NCI-H526 (cell line): ENCODE measurements around the gene EGFR.

Experiments used
- DNase-seq, 2 experiments: peaks; one replicate each; lab custom pipeline; 2025; lab: John Stamatoyannopoulos, UW

The EGFR gene

DNA sequence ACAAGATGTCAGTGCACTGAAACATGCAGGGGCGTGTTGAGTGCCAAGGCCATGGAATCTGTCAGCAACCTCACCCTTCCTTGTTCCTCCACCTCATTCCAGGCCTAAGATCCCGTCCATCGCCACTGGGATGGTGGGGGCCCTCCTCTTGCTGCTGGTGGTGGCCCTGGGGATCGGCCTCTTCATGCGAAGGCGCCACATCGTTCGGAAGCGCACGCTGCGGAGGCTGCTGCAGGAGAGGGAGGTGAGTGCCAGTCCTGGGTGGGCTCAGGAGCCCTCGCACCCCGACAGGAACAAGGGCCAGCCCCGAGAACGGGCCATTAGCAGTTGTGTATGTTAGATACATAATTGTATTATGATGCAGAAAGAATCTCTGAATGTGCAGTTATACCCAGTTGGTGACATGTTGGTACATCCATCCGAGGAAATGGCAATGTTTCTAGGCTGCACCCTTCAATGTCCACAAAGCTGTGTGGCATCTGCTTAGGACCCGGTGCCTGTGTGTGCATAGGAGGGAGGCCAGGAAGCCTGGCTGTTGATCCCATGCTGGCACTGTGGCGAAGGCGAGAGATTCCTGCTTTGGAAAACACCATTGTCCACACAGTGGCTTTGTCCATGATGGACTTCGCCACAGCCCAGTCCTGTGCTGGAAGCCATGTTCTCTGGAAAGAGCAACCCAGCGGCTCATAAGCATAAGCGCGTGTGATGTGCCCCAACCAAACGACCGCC lies 154.2 kb downstream of the EGFR start:
- DNase-seq = no peak

DNA sequence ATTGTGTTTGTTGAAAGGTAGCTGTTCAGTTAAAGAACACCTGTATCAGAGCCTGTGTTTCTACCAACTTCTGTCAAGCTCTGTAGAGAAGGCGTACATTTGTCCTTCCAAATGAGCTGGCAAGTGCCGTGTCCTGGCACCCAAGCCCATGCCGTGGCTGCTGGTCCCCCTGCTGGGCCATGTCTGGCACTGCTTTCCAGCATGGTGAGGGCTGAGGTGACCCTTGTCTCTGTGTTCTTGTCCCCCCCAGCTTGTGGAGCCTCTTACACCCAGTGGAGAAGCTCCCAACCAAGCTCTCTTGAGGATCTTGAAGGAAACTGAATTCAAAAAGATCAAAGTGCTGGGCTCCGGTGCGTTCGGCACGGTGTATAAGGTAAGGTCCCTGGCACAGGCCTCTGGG lies 154.9 kb downstream of the EGFR start:
- no peak for DNase-seq

DNA sequence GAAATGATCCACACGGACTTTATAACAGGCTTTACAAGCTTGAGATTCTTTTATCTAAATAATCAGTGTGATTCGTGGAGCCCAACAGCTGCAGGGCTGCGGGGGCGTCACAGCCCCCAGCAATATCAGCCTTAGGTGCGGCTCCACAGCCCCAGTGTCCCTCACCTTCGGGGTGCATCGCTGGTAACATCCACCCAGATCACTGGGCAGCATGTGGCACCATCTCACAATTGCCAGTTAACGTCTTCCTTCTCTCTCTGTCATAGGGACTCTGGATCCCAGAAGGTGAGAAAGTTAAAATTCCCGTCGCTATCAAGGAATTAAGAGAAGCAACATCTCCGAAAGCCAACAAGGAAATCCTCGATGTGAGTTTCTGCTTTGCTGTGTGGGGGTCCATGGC lies 155.6 kb downstream of the EGFR start:
- DNase-seq = no peak

- DNase-seq = no peak
Observed at GRCh38 chr7:55174856-55175255, 156.0 kb downstream of the EGFR start.

GRCh38 chr7:55177068-55177530 lies 158.3 kb downstream of the EGFR start:
- DNase-seq = no peak

GRCh38 chr7:55177589-55178261 lies 158.9 kb downstream of the EGFR start:
- no peak for DNase-seq

DNA sequence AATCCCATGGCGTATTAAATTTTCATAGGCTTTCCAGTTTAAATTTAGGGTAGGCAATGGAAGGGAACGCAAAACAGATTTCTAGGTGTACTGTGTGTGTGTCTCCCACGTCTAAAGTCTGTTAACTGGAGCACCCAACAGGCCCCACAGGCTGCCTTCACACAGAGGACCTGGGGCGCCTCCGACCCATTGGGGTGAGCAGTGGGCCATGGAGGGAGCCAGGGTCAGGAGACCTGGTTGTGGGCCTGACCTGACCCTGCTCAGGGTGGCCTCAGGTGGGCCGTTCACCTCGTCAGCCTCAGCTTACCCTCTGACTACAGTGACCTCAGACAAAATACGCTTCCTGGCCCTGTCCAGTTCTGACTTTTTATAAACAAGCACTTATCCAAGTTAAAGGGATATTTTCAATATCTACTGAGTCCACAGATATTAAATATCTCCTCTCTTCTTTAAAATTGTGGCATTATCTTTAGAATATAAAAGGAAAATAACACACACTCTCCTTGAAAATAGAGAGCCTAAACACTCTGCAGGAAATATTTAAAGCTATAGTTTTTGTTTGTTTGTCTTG lies 159.6 kb downstream of the EGFR start:
- DNase-seq = no peak

DNA sequence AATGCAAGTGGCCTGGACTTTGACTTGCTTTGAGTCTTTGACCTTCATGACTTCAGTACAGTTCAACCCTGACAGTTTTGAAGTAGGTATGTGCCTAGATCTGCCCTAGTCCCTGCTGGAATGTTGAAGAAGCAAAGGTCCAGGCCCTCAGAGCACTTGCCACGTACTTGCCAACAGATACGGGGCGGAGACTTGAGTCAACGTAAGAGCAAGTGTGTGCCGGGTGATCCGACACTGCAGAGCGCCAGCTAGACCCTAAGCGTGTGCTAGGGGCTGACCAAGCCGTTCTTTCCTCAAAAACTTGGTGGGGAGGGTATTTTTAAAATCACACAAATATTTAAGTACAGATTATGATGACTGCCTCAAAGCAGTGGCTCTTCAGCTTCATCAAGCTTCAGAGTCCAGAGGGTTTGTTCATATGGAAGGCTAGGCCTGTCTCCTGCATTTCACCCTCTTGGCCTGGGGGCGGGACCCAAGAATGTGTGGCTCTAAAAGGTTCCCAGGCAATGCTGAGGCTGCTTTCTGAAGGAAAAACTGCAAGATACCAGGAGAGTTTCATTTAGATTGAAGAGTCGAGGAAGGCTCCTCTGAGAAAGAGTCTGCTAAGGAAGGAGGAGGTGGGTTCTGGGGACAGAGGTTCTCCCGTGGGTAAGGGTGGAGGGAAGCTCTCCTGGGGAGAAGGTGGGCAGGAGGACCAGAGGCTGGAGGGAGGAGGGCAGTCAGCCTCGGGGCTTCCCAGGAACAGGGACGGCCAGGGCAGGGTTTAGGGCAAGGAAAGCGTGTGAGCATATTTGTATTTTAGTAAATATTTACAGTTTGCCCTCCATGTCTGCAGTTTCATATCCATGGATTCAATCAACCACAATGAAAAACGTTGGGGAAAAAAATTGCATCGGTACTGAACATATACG lies 160.3 kb downstream of the EGFR start:
- no peak for DNase-seq

- no peak for DNase-seq
Observed at GRCh38 chr7:55179931-55180682, 161.3 kb downstream of the EGFR start.

- DNase-seq = no peak
Observed at GRCh38 chr7:55180963-55181542, 162.2 kb downstream of the EGFR start.

DNA sequence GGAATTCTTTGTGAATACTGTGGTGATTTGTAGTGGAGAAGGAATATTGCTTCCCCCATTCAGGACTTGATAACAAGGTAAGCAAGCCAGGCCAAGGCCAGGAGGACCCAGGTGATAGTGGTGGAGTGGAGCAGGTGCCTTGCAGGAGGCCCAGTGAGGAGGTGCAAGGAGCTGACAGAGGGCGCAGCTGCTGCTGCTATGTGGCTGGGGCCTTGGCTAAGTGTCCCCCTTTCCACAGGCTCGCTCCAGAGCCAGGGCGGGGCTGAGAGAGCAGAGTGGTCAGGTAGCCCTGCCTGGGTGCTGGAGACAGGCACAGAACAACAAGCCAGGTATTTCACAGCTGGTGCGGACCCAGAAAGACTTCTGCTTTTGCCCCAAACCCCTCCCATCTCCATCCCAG lies 162.9 kb downstream of the EGFR start:
- DNase-seq = no peak

GRCh38 chr7:55183897-55184296 lies 165.1 kb downstream of the EGFR start:
- no peak for DNase-seq

- no peak for DNase-seq
Observed at GRCh38 chr7:55185321-55185802, 166.5 kb downstream of the EGFR start.

- DNase-seq = no peak
Observed at GRCh38 chr7:55185941-55186609, 167.3 kb downstream of the EGFR start.

DNA sequence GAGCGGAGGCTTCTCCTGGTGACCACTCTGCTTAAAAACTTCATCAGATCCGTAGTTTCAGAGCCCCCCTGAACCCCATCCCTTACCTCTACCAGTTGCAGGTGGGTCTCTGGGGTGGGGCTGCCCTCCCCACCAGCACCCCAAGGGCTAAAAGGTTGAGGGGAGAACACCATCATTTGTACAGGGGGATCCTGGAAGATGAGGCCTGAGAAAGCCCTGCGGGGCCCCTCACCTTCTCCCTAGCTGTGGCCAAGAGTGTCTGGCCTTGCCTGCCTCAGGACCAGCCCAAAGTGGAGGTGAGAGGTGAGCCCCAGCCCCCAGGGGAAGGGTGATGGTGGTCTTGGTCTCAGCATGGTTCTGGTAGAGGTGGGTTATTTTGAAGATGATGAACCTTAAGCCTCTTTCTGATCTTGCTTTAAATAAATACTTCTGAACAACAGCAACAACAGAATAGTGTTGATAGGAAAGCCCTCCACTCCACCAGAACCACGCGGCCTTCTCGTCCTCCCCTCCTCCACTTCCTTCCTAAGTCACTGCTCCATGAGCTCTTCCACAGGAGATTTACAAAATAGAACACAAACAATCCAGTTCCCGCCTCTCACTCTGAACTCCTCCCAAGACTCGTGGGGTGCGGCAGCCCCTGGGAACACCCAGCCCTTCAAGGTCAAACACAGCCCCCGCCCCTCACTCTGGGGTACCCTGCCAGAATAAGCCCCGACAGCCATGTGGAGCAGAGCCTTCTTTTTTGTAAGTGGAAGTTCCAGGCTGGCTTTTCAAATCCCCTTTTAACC lies 169.1 kb downstream of the EGFR start:
- DNase-seq = no peak

DNA sequence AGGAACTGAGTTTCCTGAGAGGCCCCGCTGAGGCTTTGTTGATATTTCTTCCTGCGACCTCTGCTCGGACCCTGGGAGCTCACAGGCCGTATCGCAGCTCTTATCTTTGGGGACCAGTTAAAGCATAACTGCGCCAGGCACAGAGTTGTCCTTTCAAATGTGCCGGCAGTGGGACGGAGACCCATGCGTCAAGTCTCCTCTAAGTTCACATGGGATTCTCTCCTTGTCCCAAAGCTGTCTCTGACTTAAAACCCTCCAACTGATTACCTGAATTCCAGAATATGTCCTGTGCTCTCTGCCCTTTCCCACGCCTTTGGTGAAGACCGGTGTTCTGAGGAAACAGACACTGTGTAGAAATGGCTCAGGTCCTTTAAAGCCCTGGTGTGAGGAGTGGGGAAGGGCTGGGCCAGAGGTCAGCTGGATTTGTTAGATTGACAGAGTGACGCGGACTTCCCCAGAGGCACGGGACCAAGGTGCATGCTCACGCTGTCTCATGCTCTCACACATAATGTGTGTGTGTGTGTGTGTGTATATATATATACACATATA lies 169.8 kb downstream of the EGFR start:
- no peak for DNase-seq

DNA sequence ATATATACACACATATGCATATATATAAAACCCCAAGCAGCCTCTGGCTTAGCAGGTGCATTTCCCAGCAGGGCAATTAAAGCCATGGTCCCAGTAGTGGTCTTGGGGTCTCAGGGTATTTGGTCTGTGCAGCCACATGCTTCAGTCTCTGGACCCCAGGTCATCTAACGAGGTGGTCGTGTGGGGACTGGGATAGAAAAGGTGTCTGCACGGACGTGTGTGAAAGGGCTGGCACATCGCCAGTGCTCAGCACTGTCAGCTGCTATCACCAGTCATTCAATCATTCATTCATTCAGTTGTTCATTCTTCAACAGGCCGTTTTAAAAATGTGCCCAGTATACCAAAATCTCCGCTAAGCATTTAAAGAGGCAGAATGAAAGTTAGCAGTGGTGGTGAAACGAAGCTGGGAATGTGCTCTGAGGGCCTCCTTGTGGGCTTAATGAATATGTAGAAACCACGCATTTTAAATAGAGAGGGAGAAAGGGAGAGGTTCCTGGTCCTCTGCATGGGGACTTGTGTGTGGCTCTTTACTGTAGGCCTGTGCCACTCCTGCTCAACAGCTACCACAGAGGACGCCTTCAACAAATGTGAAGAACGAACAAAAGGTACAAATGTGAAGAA lies 170.4 kb downstream of the EGFR start:
- no peak for DNase-seq

DNA sequence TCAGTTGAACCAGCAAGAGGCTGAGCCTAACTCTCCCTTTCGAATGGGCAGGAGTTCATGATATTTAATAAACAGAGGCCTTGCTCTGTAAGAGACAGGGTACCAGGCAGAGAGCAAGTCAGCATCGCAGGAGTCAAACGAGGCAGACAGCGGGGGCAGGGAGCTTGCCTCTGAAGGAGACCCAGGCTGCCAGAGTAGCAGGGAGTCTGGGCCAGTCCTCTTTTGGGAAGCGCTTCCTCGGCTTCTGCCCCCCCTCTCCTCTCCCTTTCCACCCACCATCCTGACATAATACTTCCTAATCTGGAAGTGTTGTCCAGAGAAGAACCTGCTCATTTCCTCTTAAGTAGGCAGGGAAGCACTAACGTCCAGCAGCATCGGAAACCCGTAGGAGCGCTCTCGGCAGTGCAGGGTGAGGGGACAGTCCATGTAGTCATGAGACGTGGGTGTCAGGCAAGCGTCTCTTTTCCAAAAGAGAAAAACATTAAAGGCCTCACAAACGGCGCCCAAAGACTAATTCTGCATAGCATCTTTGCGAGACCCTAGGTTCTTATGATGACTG lies 171.1 kb downstream of the EGFR start:
- no peak for DNase-seq
